ENCODE results near the gene INTS15. TPM values are rescaled to one million over a fixed set of nuclear protein-coding genes. Genes with fewer than 3 reads are reported as not detected.

INTS15 gene
- total RNA-seq, 6 donors from 2014 or later = 23.4 to 61.8 (median 35.4) TPM

- peaks cover 13 to 96% (median 77%) of the 10 kb centered on the region in 4 donors for H3K36me3 ChIP-seq
- DNase-seq = no peak
- no peaks in the 10 kb centered on the region for H3K4me1 ChIP-seq
- H3K27ac ChIP-seq = no peak overlapping the region
- H3K4me3 ChIP-seq = no peak overlapping the region
- H3K27me3 ChIP-seq = no peaks in the 10 kb centered on the region
- WGBS, 2 donors = 98 to 99% methylated on average over 7 to 12 of the region's 12 CpGs
- no peak for TF ChIP-seq EP300 (IDR thresholded peaks at IDR 0.05)
- no peak for TF ChIP-seq CTCF (IDR thresholded peaks at IDR 0.05)
- no peak for TF ChIP-seq POLR2A (IDR thresholded peaks at IDR 0.05)
- TF ChIP-seq POLR2AphosphoS5 (IDR thresholded peaks at IDR 0.05) = no peak
- ATAC-seq (ENCODE audit: low FRiP score in 2 of 2) = no peak
- peaks cover 0 to 15% (median 0%) of the 10 kb centered on the region in 4 donors for H3K9me3 ChIP-seq
Observed at GRCh38 chr7:6650521-6651011, 60.7 kb downstream of the INTS15 start.

GRCh38 chr7:6651851-6652445 is 62.1 kb downstream of the INTS15 start:
- 97 to 98% methylated on average over 20 to 28 of the region's 32 CpGs for WGBS, 2 donors
- H3K4me3 ChIP-seq = no peak overlapping the region
- peaks cover 0 to 15% (median 0%) of the 10 kb centered on the region in 4 donors for H3K9me3 ChIP-seq
- peaks cover 13 to 84% (median 67%) of the 10 kb centered on the region in 4 donors for H3K36me3 ChIP-seq
- no peak overlapping the region for H3K27ac ChIP-seq
- no peaks in the 10 kb centered on the region for H3K4me1 ChIP-seq
- no peak for DNase-seq
- no peak for ATAC-seq (ENCODE audit: low FRiP score in 2 of 2)
- TF ChIP-seq EP300 (IDR thresholded peaks at IDR 0.05) (no peak), CTCF (IDR thresholded peaks at IDR 0.05) (no peak), POLR2A (IDR thresholded peaks at IDR 0.05) (no peak), POLR2AphosphoS5 (IDR thresholded peaks at IDR 0.05) (no peak)
- no peaks in the 10 kb centered on the region for H3K27me3 ChIP-seq

DNA sequence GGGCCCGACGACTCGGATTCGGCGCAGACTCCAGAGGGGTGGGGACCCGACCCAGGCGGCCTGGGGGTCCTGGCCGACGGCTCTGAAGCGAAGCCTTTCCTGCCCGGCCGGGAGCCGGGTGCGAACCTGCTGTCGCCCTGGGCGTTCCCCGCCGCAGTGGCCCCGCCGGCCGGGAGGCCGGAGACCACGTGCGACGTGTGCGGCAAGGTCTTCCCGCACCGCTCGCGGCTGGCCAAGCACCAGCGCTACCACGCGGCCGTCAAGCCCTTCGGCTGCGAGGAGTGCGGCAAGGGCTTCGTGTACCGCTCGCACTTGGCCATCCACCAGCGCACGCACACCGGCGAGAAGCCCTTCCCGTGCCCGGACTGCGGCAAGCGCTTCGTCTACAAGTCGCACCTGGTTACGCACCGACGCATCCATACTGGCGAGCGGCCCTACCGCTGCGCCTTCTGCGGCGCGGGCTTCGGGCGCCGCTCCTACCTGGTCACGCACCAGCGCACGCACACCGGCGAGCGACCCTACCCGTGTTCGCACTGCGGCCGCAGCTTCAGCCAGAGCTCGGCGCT is 62.7 kb downstream of the INTS15 start:
- DNase-seq (peak in 1 of 2 donors; percentile 81), ATAC-seq (ENCODE audit: low FRiP score in 2 of 2) (no peak)
- Histone ChIP-seq H3K4me3 (no peak overlapping the region), H3K27ac (no peak overlapping the region), H3K27me3 (no peaks in the 10 kb centered on the region), H3K36me3 (peaks cover 13 to 78% (median 61%) of the 10 kb centered on the region in 4 donors), H3K9me3 (peaks cover 0 to 15% (median 0%) of the 10 kb centered on the region in 4 donors), H3K4me1 (no peaks in the 10 kb centered on the region)
- 96 to 98% methylated on average over 41 to 59 of the region's 75 CpGs for WGBS, 2 donors
- TF ChIP-seq POLR2A (IDR thresholded peaks at IDR 0.05) (no peak), CTCF (IDR thresholded peaks at IDR 0.05) (no peak), POLR2AphosphoS5 (IDR thresholded peaks at IDR 0.05) (no peak), EP300 (IDR thresholded peaks at IDR 0.05) (no peak)

DNA sequence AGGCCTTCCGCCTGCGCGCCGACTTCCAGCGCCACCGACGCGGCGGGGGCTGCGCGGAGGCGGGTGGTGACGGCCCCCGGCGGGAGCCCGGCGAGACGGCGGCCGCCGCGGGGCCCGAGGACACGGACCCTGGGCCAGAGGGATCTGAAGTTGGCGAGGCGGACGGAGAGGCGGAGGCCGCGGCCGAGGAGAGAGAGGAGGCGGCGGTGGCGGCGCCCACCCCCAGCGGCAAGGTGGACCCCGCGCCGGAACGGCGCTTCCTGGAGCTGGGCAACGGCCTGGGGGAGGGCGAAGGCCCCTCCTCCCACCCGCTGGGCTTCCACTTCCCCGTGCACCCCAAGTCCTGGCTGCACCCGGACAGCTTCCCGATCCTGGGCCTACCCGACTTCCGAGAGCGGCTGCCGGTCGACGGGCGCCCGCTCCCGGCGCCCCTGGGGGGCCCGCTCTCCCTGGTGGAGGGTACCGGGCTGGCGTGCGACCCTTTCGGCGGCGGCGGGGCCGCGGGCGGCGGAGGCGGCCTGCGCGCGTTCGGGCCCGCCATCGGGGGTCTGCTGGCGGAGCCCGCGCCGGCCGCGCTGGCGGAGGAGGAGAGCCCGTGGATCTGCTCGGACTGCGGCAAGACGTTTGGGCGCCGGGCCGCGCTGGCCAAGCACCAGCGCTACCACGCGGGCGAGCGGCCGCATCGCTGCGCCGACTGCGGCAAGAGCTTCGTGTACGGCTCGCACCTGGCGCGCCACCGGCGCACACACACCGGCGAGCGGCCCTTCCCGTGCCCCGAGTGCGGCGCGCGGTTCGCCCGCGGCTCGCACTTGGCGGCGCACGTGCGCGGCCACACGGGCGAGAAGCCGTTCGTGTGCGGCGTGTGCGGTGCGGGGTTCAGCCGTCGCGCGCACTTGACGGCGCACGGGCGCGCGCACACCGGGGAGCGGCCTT is 63.5 kb downstream of the INTS15 start:
- Histone ChIP-seq H3K27me3 (no peaks in the 10 kb centered on the region), H3K27ac (no peak overlapping the region), H3K4me3 (no peak overlapping the region), H3K36me3 (peaks cover 13 to 70% (median 56%) of the 10 kb centered on the region in 4 donors), H3K9me3 (peaks cover 0 to 15% (median 0%) of the 10 kb centered on the region in 4 donors), H3K4me1 (no peaks in the 10 kb centered on the region)
- ATAC-seq (ENCODE audit: low FRiP score in 2 of 2) (no peak), DNase-seq (peak in 1 of 2 donors; percentile 78)
- 97% methylated on average over 114 to 124 of the region's 146 CpGs for WGBS, 2 donors
- TF ChIP-seq EP300 (IDR thresholded peaks at IDR 0.05) (no peak), CTCF (IDR thresholded peaks at IDR 0.05) (no peak), POLR2AphosphoS5 (IDR thresholded peaks at IDR 0.05) (no peak), POLR2A (IDR thresholded peaks at IDR 0.05) (no peak)

Measured in upper lobe of left lung (tissue), 6 donors.